ENCODE measurements around the gene ATP6AP2. TPM values are rescaled to one million over a fixed set of nuclear protein-coding genes. Genes with fewer than 3 reads are reported as not detected.
"Not testable (repeated sequence)": the region's sequence is repeated elsewhere in the genome, so short reads cannot be mapped to it uniquely, and the experiment has no call there.

The ATP6AP2 gene
- total RNA-seq, 4 donors from 2014 or later: 62.9 to 102 (median 67.3) TPM

- Histone ChIP-seq H3K4me1 (peaks cover 0 to 23% (median 3%) of the 10 kb centered on the region in 3 donors), H3K27me3 (no peaks in the 10 kb centered on the region), H3K4me3 (no peak overlapping the region), H3K9me3 (no peaks in the 10 kb centered on the region), H3K27ac (no peak overlapping the region), H3K36me3 (no peaks in the 10 kb centered on the region)
- TF ChIP-seq POLR2A (IDR thresholded peaks at IDR 0.05) (no peak), CTCF (IDR thresholded peaks at IDR 0.05) (no peak)
- intact Hi-C loops (cut with DNase I): no loop called here
- WGBS, 2 donors: 49 to 65% methylated on average over 2 of the region's 2 CpGs
- DNase-seq: no peak
Observed at GRCh38 chrX:40582811-40583210, 2.0 kb downstream of the ATP6AP2 start.

GRCh38 chrX:40587623-40588022, 6.9 kb downstream of the ATP6AP2 start:
- H3K27me3 ChIP-seq; H3K27ac ChIP-seq; intact Hi-C loops (cut with DNase I); H3K4me3 ChIP-seq; H3K4me1 ChIP-seq; DNase-seq; H3K9me3 ChIP-seq: not testable (repeated sequence)
- peaks cover 0 to 37% (median 7%) of the 10 kb centered on the region in 3 donors for H3K36me3 ChIP-seq
- WGBS, 2 donors: 63% methylated on average over 1 of the region's 1 CpG

- not testable (repeated sequence) for H3K27me3 ChIP-seq, DNase-seq
- 83 to 92% methylated on average over 3 to 6 of the region's 6 CpGs for WGBS, 2 donors
Observed at GRCh38 chrX:40589616-40590321, 9.0 kb downstream of the ATP6AP2 start.

GRCh38 chrX:40603446-40603845, 22.7 kb downstream of the ATP6AP2 start:
- H3K4me1 ChIP-seq: no peaks in the 10 kb centered on the region
- no peak overlapping the region for H3K27ac ChIP-seq
- no peak overlapping the region for H3K4me3 ChIP-seq
- peaks cover 0 to 3% (median 0%) of the 10 kb centered on the region in 4 donors for H3K27me3 ChIP-seq
- no peak for TF ChIP-seq POLR2A (IDR thresholded peaks at IDR 0.05)
- no peak for TF ChIP-seq CTCF (IDR thresholded peaks at IDR 0.05)
- H3K9me3 ChIP-seq: no peaks in the 10 kb centered on the region
- peaks cover 0 to 52% (median 0%) of the 10 kb centered on the region in 3 donors for H3K36me3 ChIP-seq
- intact Hi-C loops (cut with DNase I): no loop called here
- WGBS, 2 donors: 88 to 97% methylated on average over 6 of the region's 6 CpGs
- DNase-seq: no peak

More at GRCh38 chrX:40589616-40590321, 9.0 kb downstream of the ATP6AP2 start:
- H3K27ac ChIP-seq; H3K9me3 ChIP-seq; H3K4me3 ChIP-seq; intact Hi-C loops (cut with DNase I); H3K4me1 ChIP-seq: not testable (repeated sequence)
- H3K36me3 ChIP-seq: peaks cover 0 to 59% (median 7%) of the 10 kb centered on the region in 3 donors

GRCh38 chrX:40607381-40607780, 26.6 kb downstream of the ATP6AP2 start:
- Histone ChIP-seq H3K27me3 (peaks cover 0 to 3% (median 0%) of the 10 kb centered on the region in 4 donors), H3K27ac (no peak overlapping the region), H3K36me3 (peaks cover 0 to 13% (median 0%) of the 10 kb centered on the region in 3 donors), H3K9me3 (no peaks in the 10 kb centered on the region), H3K4me3 (no peak overlapping the region), H3K4me1 (no peaks in the 10 kb centered on the region)
- 72 to 93% methylated on average over 3 of the region's 3 CpGs for WGBS, 2 donors
- no peak for TF ChIP-seq CTCF (IDR thresholded peaks at IDR 0.05)
- no peak for TF ChIP-seq POLR2A (IDR thresholded peaks at IDR 0.05)
- intact Hi-C loops (cut with DNase I): no loop called here
- no peak for DNase-seq

GRCh38 chrX:40612511-40612910, 31.7 kb downstream of the ATP6AP2 start:
- H3K36me3 ChIP-seq: no peaks in the 10 kb centered on the region

More at GRCh38 chrX:40612511-40612910, 31.7 kb downstream of the ATP6AP2 start:
- Histone ChIP-seq H3K4me1 (no peaks in the 10 kb centered on the region), H3K4me3 (no peak overlapping the region), H3K27me3 (no peaks in the 10 kb centered on the region), H3K27ac (no peak overlapping the region), H3K9me3 (no peaks in the 10 kb centered on the region)
- intact Hi-C loops (cut with DNase I): no loop called here
- TF ChIP-seq POLR2A (IDR thresholded peaks at IDR 0.05) (no peak), CTCF (IDR thresholded peaks at IDR 0.05) (no peak)
- DNase-seq: no peak
- 33 to 63% methylated on average over 1 to 4 of the region's 4 CpGs for WGBS, 2 donors

All from esophagus squamous epithelium (tissue), 5 donors.